GM23338 (cell line): ENCODE results near the gene SPATA1. TPM values are rescaled to one million over a fixed set of nuclear protein-coding genes. Genes with fewer than 3 reads are reported as not detected.

Source experiments
- ATAC-seq: fragments of 200-7000 bp; cut with Tn5 transposase; 3 replicates; pipeline ENCODE4 v1.9.1; 2020
- DNase-seq: peaks from one replicate; pipeline ENCODE4 v3.0.0-alpha.2; 2015; ENCODE audit warnings: low spot score
- H2AFZ ChIP-seq: fragments of 200-600 bp; sonication (generic); 2 replicates; pipeline ENCODE4 v1.8.0; 2016; ENCODE audit warnings: antibody characterized with exemption, mild to moderate bottlenecking, moderate library complexity
- H3F3A ChIP-seq: fragments of 200-600 bp; sonication (generic); replicated peaks from 2 replicates; pipeline ENCODE4 v1.8.0; 2017; ENCODE audit warnings: antibody characterized with exemption, mixed run types, low read depth
- H3K27ac ChIP-seq: fragments of 200-600 bp; sonication (generic); 2 replicates; pipeline ENCODE4 v1.6.1; 2016; ENCODE audit warnings: low read depth
- H3K27me3 ChIP-seq: fragments of 200-600 bp; sonication (generic); 2 replicates; pipeline ENCODE4 v1.8.0; 2016; ENCODE audit warnings: mild to moderate bottlenecking, mixed run types, moderate library complexity; ENCODE audit not compliant: insufficient read depth
- H3K36me3 ChIP-seq: fragments of 200-600 bp; sonication (generic); 2 replicates; pipeline ENCODE4 v1.8.0; 2016; ENCODE audit warnings: mild to moderate bottlenecking; ENCODE audit not compliant: insufficient read depth
- H3K4me1 ChIP-seq: fragments of 200-600 bp; sonication (generic); 2 replicates; pipeline ENCODE4 v1.8.0; 2016; ENCODE audit warnings: mild to moderate bottlenecking, moderate library complexity; ENCODE audit not compliant: insufficient read depth
- H3K4me2 ChIP-seq: fragments of 200-600 bp; sonication (generic); 2 replicates; pipeline ENCODE4 v1.7.1; 2017; ENCODE audit warnings: mixed run types
- H3K4me3 ChIP-seq: fragments of 200-600 bp; sonication (generic); 2 replicates; pipeline ENCODE4 v1.6.1; 2016; ENCODE audit warnings: mixed run types
- H3K79me2 ChIP-seq: fragments of 200-600 bp; sonication (generic); replicated peaks from 2 replicates; pipeline ENCODE4 v1.8.0; 2017; ENCODE audit warnings: mild to moderate bottlenecking; ENCODE audit not compliant: insufficient read depth
- H3K9me2 ChIP-seq: fragments of 200-600 bp; sonication (generic); 2 replicates; pipeline ENCODE4 v1.8.0; 2017; ENCODE audit not compliant: insufficient read depth
- H4K20me1 ChIP-seq: fragments of 200-600 bp; sonication (generic); replicated peaks from 2 replicates; pipeline ENCODE4 v1.8.0; 2017; ENCODE audit warnings: mild to moderate bottlenecking; ENCODE audit not compliant: insufficient read depth
- H3K27ac Mint-ChIP-seq: 2 replicates; pipeline ENCODE4 v1.8.0; 2020; ENCODE audit warnings: inconsistent platforms, mild to moderate bottlenecking, moderate library complexity, mixed read lengths
- H3K27me3 Mint-ChIP-seq: 3 replicates; pipeline ENCODE4 v1.8.0; 2022; ENCODE audit warnings: low read depth, mild to moderate bottlenecking, moderate library complexity, mixed read lengths, inconsistent platforms; ENCODE audit not compliant: insufficient read depth, poor library complexity
- H3K36me3 Mint-ChIP-seq: 3 replicates; pipeline ENCODE4 v1.8.0; 2021; ENCODE audit warnings: low read depth, mild to moderate bottlenecking, inconsistent platforms, moderate library complexity, mixed read lengths
- H3K4me1 Mint-ChIP-seq: 3 replicates; pipeline ENCODE4 v1.8.0; 2020; ENCODE audit warnings: mild to moderate bottlenecking, inconsistent platforms, mixed read lengths
- H3K4me3 Mint-ChIP-seq: 3 replicates; pipeline ENCODE4 v1.8.0; 2021; ENCODE audit warnings: moderate library complexity, mild to moderate bottlenecking, inconsistent platforms, mixed read lengths
- H3K9me3 Mint-ChIP-seq: 3 replicates; pipeline ENCODE4 v1.8.0; 2020; ENCODE audit warnings: moderate library complexity, mild to moderate bottlenecking, inconsistent platforms, mixed read lengths
- EZH2phosphoT487 ChIP-seq: fragments of 200-600 bp; sonication (generic); IDR thresholded peaks from one replicate; pipeline ENCODE4 v1.8.1; 2018; ENCODE audit warnings: antibody characterized with exemption; ENCODE audit not compliant: unreplicated experiment
- JUNB ChIP-seq: IDR thresholded peaks from one replicate; pipeline ENCODE4 v1.6.1; 2016; ENCODE audit warnings: antibody characterized with exemption; ENCODE audit not compliant: unreplicated experiment
- NANOG ChIP-seq: IDR thresholded peaks from 2 replicates; pipeline ENCODE4 v1.6.1; 2016; ENCODE audit warnings: antibody characterized with exemption, borderline replicate concordance
- POLR2AphosphoS5 ChIP-seq: IDR thresholded peaks from 2 replicates; pipeline ENCODE4 v1.6.1; 2016; ENCODE audit warnings: antibody characterized with exemption, low read depth
- ZNF114 ChIP-seq: fragments of 250-450 bp; sonication (Bioruptor Pico); IDR thresholded peaks from 2 replicates; pipeline ENCODE4 v1.5.0; 2020; ENCODE audit warnings: mild to moderate bottlenecking, moderate library complexity
- ZNF331 ChIP-seq: fragments of 250-450 bp; sonication (Bioruptor Pico); IDR thresholded peaks from 2 replicates; pipeline ENCODE4 v1.5.0; 2020; ENCODE audit warnings: low read depth, mild to moderate bottlenecking, moderate library complexity
- polyA plus RNA-seq: library from polyadenylated mRNA; unstranded; fragments of >200 nt; fragmentation: Nextera tagmentation; extraction: Ambion mirVana; gene quantifications from 2 replicates; pipeline ENCODE4 v1.2.1, GENCODE V29; 2016
- total RNA-seq: library from RNA; depleted of rRNA; stranded (reverse); fragments of >200 nt; shearing (Covaris generic); gene quantifications from 2 replicates; pipeline ENCODE4 v1.2.3, GENCODE V29; 2014
- TF ChIP-seq, protein P1 (sequence below): fragments of 250-450 bp; sonication (Bioruptor Pico); IDR thresholded peaks from 2 replicates; pipeline ENCODE4 v1.5.0; 2020; ENCODE audit warnings: mild to moderate bottlenecking, moderate library complexity
- TF ChIP-seq, protein P2 (sequence below): IDR thresholded peaks from one replicate; pipeline ENCODE4 v1.6.1; 2018; ENCODE audit warnings: antibody characterized with exemption; ENCODE audit not compliant: unreplicated experiment
- TF ChIP-seq, protein P3 (sequence below), 2 experiments: fragments of 200-600 bp in 1 of 2; sonication (generic) in 1 of 2; conservative IDR thresholded peaks; 2 replicates each; pipeline versions ENCODE4 v1.5.1 to v1.6.1; 2016 to 2017; ENCODE audit warnings: antibody characterized with exemption in 2 of 2, low read depth in 2 of 2, mild to moderate bottlenecking in 2 of 2, moderate library complexity in 1 of 2

SPATA1 gene
- total and polyA plus RNA-seq, 2 experiments from 2014 or later = 3.3 TPM; not detected in 1

DNA sequence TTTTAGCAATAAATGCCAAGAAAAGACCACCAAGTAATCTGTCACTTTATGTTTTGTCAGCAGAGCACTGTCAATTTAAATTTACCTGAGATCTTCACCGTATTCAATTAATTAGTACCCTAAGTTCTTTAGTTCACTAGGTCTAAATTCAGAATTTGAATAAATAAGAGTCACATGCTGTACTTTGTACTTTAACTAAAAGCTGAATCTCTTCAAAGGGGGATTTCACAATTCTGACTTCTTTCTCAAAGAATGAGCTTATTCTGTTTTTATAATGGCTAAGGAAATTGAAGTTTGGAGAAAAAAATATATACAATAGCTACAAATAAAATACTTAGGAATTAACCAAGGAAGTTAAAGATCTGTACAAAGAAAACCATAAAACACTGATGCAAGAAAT lies 2.3 kb downstream of the SPATA1 start:
- Histone ChIP-seq H4K20me1 (peaks cover 10% of the 10 kb centered on the region; the same call in 1 of the 2 replicates), H3K27ac (no peak overlapping the region), H3K36me3 (no peaks in the 10 kb centered on the region), H3F3A (no peaks in the 10 kb centered on the region), H3K4me3 (no peak overlapping the region), H3K9me2 (no peaks in the 10 kb centered on the region; the same call in 1 of the 2 replicates), H3K27me3 (peaks cover 12% of the 10 kb centered on the region), H2AFZ (no peak overlapping the region), H3K4me2 (no peak overlapping the region), H3K79me2 (peaks cover 20% of the 10 kb centered on the region), H3K4me1 (peaks cover 25% of the 10 kb centered on the region)
- TF ChIP-seq, protein P1, sequence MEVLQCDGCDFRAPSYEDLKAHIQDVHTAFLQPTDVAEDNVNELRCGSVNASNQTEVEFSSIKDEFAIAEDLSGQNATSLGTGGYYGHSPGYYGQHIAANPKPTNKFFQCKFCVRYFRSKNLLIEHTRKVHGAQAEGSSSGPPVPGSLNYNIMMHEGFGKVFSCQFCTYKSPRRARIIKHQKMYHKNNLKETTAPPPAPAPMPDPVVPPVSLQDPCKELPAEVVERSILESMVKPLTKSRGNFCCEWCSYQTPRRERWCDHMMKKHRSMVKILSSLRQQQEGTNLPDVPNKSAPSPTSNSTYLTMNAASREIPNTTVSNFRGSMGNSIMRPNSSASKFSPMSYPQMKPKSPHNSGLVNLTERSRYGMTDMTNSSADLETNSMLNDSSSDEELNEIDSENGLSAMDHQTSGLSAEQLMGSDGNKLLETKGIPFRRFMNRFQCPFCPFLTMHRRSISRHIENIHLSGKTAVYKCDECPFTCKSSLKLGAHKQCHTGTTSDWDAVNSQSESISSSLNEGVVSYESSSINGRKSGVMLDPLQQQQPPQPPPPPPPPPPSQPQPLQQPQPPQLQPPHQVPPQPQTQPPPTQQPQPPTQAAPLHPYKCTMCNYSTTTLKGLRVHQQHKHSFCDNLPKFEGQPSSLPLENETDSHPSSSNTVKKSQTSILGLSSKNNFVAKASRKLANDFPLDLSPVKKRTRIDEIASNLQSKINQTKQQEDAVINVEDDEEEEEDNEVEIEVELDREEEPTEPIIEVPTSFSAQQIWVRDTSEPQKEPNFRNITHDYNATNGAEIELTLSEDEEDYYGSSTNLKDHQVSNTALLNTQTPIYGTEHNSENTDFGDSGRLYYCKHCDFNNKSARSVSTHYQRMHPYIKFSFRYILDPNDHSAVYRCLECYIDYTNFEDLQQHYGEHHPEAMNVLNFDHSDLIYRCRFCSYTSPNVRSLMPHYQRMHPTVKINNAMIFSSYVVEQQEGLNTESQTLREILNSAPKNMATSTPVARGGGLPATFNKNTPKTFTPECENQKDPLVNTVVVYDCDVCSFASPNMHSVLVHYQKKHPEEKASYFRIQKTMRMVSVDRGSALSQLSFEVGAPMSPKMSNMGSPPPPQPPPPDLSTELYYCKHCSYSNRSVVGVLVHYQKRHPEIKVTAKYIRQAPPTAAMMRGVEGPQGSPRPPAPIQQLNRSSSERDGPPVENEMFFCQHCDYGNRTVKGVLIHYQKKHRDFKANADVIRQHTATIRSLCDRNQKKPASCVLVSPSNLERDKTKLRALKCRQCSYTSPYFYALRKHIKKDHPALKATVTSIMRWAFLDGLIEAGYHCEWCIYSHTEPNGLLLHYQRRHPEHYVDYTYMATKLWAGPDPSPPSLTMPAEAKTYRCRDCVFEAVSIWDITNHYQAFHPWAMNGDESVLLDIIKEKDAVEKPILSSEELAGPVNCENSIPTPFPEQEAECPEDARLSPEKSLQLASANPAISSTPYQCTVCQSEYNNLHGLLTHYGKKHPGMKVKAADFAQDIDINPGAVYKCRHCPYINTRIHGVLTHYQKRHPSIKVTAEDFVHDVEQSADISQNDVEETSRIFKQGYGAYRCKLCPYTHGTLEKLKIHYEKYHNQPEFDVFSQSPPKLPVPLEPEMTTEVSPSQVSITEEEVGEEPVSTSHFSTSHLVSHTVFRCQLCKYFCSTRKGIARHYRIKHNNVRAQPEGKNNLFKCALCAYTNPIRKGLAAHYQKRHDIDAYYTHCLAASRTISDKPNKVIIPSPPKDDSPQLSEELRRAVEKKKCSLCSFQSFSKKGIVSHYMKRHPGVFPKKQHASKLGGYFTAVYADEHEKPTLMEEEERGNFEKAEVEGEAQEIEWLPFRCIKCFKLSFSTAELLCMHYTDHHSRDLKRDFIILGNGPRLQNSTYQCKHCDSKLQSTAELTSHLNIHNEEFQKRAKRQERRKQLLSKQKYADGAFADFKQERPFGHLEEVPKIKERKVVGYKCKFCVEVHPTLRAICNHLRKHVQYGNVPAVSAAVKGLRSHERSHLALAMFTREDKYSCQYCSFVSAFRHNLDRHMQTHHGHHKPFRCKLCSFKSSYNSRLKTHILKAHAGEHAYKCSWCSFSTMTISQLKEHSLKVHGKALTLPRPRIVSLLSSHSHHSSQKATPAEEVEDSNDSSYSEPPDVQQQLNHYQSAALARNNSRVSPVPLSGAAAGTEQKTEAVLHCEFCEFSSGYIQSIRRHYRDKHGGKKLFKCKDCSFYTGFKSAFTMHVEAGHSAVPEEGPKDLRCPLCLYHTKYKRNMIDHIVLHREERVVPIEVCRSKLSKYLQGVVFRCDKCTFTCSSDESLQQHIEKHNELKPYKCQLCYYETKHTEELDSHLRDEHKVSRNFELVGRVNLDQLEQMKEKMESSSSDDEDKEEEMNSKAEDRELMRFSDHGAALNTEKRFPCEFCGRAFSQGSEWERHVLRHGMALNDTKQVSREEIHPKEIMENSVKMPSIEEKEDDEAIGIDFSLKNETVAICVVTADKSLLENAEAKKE (CRISPR knock-in tag) = no peak
- no peak for TF ChIP-seq JUNB
- no peak for TF ChIP-seq ZNF114 (CRISPR knock-in tag)
- no peak for TF ChIP-seq EZH2phosphoT487
- TF ChIP-seq ZNF331 = no peak
- TF ChIP-seq POLR2AphosphoS5 = no peak
- no peak for TF ChIP-seq NANOG
- TF ChIP-seq, protein P2, sequence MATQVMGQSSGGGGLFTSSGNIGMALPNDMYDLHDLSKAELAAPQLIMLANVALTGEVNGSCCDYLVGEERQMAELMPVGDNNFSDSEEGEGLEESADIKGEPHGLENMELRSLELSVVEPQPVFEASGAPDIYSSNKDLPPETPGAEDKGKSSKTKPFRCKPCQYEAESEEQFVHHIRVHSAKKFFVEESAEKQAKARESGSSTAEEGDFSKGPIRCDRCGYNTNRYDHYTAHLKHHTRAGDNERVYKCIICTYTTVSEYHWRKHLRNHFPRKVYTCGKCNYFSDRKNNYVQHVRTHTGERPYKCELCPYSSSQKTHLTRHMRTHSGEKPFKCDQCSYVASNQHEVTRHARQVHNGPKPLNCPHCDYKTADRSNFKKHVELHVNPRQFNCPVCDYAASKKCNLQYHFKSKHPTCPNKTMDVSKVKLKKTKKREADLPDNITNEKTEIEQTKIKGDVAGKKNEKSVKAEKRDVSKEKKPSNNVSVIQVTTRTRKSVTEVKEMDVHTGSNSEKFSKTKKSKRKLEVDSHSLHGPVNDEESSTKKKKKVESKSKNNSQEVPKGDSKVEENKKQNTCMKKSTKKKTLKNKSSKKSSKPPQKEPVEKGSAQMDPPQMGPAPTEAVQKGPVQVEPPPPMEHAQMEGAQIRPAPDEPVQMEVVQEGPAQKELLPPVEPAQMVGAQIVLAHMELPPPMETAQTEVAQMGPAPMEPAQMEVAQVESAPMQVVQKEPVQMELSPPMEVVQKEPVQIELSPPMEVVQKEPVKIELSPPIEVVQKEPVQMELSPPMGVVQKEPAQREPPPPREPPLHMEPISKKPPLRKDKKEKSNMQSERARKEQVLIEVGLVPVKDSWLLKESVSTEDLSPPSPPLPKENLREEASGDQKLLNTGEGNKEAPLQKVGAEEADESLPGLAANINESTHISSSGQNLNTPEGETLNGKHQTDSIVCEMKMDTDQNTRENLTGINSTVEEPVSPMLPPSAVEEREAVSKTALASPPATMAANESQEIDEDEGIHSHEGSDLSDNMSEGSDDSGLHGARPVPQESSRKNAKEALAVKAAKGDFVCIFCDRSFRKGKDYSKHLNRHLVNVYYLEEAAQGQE = no peak
- TF ChIP-seq, protein P3, sequence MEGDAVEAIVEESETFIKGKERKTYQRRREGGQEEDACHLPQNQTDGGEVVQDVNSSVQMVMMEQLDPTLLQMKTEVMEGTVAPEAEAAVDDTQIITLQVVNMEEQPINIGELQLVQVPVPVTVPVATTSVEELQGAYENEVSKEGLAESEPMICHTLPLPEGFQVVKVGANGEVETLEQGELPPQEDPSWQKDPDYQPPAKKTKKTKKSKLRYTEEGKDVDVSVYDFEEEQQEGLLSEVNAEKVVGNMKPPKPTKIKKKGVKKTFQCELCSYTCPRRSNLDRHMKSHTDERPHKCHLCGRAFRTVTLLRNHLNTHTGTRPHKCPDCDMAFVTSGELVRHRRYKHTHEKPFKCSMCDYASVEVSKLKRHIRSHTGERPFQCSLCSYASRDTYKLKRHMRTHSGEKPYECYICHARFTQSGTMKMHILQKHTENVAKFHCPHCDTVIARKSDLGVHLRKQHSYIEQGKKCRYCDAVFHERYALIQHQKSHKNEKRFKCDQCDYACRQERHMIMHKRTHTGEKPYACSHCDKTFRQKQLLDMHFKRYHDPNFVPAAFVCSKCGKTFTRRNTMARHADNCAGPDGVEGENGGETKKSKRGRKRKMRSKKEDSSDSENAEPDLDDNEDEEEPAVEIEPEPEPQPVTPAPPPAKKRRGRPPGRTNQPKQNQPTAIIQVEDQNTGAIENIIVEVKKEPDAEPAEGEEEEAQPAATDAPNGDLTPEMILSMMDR (conservative IDR thresholded peaks at IDR 0.05; ENCODE audit: low read depth in 2 of 2) = no peak
- ATAC-seq (no peak), DNase-seq (no peak)
- peaks cover 10% of the 10 kb centered on the region; the same call in 1 of the 3 replicates for H3K36me3 Mint-ChIP-seq
- H3K27ac Mint-ChIP-seq = no peak overlapping the region
- no peak overlapping the region; the same call in 2 of the 3 replicates for H3K4me3 Mint-ChIP-seq
- peaks cover 16% of the 10 kb centered on the region for H3K4me1 Mint-ChIP-seq
- H3K27me3 Mint-ChIP-seq = peaks cover 12% of the 10 kb centered on the region
- peaks cover 9% of the 10 kb centered on the region; the same call in 1 of the 3 replicates for H3K9me3 Mint-ChIP-seq
